ENCODE data around the gene AOAH.
"Not testable (repeated sequence)": the region's sequence is repeated elsewhere in the genome, so short reads cannot be mapped to it uniquely, and the experiment has no call there.

Gene AOAH

DNA sequence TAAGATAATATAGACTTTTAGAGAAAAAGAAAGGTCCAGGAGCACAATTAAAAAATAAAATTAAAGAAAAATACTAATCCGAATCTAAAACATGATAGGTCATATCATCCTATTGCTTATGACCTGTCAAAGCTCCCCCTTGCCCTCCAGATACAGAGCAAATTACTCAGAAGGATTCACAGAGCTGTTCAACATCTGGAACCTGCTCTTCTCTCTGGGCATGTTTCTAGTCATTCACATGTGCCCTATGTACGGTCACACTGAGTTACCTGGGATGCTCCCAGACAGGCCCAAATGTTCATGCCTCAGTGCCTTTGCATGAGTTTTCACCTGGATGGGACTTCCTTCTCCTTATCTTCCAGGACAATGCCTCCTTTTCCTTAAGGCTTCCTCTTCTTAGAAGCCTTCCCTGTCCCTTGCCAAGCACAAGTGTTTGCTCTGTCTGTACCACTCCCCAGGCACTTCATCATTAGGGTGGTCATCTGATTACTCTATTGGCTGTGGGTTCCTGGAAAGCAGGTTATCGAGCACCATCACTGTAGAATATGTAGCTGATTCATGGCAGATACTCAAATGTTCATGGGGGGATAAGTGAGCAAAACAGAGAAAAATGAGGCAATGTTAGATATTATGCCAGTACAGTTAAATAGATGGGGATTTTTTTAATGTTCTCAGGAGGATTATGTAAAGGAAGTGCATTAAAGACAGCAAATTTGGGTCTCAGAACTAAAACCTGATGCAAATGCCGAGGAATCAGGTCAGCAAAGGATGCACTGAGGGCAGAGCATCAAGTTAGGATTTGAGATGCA, 12.0 kb upstream of the AOAH start:
- DNase-seq: no peak

DNA sequence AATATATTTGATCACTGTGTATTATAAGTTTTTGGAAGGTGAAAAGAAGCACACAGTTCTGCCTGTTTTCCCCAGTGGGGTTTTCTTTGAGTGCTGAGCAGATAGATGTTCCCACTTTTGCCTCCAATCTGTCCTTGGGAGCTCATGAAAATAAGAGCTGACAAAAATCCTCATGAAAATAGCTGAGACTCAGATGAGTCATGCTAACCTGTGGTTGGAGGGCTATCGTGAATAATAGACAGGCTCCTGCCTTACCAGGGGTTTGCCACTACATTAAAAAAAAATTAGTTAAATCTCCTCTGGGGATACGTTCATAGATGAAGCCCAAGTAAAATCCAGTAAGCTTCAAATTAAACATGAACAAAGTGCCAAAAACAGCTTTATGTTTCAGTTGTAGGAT, 10.9 kb upstream of the AOAH start:
- DNase-seq: no peak

DNA sequence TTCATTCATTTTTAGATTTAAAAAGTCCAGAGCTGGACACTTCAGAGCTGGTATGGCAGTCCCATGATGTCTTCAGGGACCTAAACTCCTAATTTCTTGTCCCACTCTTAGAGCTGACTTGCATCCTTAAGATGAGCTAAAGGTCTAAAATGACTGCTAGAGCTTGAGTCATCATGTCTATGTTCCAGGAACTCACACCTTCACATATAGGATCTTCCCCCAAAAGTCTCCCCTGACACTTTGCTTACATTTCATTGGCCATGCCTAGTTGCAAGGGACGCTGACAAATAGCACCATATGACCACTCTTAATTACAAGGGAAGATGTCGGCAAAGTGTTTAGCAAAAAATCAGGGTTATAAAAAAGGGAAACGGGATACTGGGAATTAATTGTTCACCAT, 10.4 kb upstream of the AOAH start:
- DNase-seq: no peak

DNA sequence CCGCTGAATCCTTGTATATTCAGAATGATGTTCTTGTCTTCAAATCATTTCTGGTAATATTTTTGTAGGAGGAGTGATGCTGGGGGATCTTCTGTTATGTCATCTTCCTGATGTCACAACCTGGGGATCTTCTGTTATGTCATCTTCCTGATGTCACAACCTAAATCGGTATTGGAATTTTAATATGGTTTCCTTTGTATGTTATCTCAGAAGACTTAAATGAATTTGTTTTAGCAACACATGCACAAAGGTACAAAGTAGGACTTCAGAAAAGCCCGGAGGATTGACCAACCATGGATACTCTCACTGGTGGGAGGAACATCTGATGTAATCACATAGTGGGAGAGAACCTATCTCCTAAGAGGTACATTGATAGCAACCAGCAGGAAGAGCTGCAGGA, 9.1 kb upstream of the AOAH start:
- DNase-seq: no peak

DNA sequence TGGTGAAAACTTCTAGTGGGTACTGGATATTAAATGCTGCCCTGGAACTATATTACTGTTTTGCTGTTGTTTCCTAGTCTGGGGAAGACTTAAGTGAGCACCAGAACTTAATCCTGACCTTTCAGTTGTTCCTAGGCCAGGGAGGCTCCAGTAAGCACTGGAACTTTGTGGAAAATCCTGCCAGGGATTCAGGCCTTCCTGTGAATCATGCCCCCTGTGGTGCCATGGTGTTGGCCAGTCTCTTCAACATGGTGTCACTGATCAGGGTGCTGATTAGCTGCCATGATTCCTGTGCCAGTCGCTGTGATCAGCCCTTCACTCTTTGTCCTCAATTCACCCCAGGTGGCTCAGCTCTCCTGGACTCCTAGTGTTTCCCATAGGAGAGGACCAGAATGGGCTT, 8.5 kb upstream of the AOAH start:
- DNase-seq: no peak

DNA sequence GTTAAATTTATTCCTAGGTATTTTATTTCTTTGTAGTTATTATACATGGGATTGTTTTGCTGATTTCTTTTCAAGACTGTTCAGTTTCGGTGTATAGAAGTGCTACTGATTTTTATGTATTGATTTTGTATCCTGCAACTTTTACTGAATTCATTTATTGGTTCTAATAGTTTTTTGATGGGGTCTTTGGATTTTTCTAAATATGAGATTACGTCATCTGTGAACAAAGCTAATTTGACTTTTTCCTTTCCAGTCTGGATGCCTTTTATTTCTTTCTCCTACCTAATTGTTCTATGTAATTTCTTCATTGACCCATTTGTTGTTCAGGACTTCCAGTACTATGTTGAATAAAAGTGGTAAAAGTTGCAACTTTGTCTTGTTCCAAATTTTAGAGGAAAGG, 5.8 kb upstream of the AOAH start:
- no peak for DNase-seq

DNA sequence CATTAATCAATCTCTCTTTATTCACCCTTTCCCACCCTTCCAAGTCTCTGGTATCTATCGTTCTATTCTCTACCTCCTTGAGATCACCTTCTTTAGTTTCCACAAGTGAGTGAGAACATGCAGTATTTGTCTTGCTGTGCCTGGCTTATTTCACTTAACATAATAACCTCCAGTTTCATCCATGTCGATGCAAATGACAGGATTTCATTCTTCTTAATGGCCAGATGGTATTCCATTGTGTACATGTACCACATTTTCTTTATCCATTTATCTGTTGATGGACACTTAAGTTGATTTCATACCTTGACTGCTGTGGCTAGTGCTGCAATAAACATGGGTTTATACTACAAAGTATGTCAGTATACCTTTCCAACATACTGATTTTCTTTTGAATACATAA, 3.8 kb upstream of the AOAH start:
- no peak for DNase-seq

DNA sequence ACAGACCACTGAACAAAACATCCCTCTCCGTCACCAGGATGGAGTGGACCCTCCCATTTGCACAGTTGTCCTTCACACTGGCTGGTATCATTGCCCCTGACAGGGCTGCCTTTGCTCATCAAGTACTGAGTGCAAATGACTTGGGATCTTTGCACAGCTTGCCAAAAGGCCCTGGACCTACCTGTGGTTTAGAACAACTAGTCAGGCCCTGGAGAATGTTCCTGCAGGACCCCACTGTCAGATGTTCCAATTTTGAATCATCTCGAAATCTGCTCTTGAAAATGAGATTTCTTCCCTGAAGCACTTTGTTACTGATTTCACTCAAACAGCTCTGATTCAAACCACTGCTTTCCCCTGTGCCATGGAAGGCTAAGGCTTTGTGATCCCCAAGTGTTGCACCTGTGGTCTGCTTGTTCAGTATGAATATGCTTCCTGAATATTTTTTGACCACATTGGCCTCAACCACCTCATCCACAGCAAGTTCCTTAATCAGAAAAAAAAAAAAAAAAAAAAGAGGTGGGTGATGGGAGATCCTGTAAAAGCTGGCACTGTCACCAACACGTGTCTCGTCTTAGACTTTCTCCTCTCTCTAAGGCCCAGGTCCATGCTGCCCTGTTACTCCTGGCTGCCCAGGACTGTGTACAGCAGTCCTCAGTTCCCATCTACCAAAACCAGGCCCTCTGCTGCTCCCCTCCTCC, 2.7 kb upstream of the AOAH start:
- no peak for DNase-seq

DNA sequence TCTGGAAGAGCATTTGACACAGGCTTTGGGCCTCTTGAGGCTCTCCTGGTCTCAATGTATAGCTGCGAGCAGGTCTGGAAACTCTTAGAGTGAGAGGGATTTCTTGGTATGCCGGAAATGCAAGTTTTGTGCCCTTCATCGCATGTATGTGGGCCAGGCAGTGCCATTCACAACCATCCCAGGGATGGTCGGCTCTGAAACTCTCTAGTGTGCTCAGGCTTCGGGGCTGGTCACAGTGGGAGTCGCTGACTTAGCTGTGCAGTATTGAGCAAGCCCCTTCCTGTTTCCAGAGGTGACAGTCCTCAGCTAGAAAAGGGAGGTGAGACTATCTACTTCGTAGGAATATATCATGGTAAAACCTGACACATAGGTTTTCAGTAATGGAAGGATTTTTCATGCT, 2.0 kb upstream of the AOAH start:
- no peak for DNase-seq

DNA sequence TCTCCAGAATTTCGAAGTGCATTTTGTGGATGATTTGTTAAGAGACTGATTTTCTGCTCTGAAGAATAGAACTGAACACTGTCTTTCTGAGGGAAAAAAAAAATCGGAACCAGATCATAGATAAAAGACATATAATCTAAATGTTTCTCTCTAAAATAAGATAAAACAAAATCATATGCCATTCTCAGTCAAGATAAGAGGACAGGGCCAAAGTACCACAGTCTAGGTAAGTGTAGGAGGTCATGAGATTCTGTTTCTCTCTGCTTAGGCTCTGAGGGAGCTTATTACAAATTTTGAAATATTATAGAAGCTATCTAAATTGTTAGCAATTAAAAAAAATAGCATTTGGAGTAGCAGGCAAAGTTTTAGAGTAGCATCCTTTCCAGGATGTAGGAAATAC, 702 bp upstream of the AOAH start:
- DNase-seq: no peak

DNA sequence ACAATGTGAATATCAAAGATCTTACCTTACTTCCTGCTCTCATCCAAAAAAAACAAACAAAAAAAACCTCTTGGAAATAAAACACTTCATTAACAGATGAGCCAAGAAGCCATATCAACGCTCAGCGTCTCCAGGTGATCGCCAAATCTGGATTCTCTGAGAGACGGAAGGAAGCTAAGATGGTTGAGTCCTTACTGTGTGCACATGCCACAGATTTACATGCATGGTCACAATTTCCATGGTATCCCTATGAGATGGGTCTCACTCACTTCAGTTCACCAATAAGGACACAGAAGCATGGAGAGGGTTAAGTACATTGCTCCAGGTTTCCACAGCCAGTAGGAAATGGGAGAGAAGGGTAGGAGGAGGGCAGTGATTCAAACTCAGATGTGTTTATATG, 1.0 kb downstream of the AOAH start:
- no peak for DNase-seq

DNA sequence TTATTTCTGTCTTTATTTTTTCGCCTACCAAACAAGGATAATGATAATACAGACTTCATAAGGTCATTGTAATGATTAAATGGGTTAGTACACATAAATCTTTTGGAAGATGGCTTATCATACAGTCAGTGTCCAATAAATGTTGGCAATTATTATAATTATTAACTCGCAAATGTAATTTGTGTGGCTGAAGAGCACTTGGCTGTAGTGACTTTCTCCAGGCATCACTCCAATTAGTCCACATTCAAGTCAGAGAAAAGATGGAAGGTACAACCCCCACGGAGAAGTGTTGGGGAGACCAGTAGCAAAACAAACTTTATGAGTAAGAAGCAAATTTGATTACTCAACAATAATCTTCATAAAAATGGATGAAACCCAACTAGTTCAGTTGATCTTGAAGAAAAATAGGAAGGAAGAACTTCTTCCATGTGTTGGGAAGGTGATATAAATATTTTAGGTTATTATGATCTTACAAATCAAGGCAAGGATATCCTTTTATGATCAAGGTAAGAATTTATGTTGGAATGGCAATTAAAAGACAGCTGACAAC, 5.1 kb downstream of the AOAH start:
- no peak for DNase-seq

DNA sequence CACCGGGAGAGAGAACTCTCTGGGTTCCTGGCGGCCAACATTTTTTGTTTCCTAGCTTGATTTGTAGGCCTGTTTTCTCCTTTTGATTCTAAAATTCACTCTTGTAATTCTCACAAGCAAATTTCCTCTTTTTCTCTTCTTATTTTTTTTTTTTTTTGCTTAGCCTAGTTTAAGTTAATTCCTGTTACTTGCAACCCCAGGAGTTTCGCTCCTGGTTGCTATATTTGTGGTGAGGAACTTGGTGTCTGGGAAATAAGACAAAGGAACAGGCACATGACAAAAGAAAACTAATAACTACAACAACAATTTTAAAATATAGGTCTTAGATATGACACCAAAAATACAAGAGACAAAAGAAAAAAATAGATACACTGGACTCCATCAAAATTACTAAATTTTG, 6.7 kb downstream of the AOAH start:
- DNase-seq: no peak

DNA sequence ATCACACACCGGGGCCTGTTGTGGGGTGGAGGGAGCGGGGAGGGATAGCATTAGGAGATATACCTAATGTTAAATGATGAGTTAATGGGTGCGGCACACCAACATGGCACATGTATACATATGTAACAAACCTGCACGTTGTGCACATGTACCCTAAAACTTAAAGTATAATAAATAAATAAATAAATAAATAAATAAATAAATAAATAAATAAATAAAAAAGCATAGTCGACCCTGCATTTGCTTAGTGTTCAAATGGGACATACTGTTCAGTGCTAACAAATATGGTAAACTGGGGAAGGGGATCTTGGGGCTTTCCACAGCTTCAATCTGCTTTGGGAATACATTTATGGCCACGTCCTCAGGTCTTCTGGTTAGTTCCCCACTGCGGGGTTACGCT, 7.5 kb downstream of the AOAH start:
- DNase-seq: not testable (repeated sequence)

DNA sequence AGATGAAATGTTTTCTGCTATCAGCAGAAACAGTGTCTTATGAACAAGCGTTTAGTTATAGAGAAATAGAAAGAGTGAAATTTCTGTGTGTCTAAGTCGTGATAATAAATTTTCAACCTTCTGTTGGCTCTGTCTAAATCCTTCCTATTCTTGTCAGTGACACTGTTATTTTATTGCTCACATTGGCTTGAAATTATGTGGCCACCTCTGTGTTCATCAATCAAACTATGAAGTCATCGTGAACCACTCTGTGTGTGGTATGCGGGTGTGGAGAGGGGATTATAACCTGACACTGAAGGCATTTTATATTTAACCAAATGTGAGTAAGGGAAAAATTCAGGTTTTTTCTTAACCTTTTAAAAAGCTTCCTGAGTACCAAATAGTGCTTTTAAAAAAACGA, 12.3 kb downstream of the AOAH start:
- no peak for DNase-seq

DNA sequence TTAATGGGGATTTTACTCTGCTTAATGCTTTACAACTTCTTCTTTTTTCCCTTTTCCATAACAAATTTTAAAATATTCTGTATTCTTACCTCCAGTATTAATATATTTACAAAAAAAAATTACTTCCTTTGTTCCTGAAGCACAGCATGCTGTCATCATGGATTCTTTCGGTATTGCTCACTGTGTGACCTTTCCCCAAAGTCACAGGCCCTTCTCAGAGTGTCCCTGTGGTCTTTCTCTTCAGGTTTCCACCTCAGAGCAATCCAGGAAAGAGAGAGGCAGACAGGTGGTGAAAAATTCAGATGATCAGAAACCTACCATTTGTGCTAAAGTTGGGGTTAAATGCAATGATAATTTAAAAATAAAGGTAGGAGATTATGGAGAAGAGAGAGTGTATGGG, 13.0 kb downstream of the AOAH start:
- no peak for DNase-seq

DNA sequence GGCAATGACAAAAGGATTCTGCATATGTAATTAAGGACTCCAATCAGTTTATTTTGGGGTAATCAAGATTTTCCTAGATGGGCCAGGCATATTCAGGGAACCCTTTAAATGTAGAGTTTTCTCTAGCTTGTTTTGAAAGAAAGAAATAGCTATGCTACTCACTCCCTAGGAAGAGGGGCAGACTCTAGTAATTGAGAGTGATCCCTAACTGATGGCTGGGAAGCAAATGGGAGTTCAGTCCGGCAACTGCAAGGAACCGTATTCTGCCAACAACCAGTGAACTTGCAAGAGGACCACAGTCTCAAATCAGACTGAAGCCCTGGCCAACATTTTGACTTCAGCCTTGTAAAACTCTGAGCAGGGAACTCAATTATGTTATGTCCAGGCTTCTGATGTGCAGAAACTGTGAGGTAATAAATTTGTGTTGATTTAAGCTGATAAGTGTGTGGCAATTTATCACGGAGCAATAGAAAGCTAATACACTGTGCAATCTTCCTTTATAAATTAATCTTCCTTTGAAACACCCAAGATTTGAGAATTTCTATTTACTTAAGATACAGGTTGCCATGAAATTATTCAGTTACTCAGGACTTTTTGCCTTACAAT, 14.0 kb downstream of the AOAH start:
- DNase-seq: no peak

DNA sequence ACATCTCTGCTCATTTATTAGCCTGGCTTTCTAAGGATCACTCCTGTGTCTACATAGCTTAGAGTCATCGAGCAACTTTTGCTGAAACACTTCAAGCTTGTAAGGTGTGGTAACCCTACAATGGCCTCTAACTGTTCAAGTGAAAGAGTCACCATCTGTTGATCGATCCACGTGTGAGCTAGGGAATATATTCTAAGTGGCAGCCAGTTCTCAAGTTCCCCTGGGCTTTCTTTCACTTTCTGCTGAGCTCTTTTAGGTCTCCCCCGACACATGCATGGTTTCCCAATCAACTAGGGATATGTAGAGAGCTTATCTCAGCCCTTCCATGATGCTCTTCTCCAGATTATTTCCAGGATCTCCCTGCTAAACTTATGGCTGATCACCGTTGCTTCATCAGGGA, 15.5 kb downstream of the AOAH start:
- no peak for DNase-seq

DNA sequence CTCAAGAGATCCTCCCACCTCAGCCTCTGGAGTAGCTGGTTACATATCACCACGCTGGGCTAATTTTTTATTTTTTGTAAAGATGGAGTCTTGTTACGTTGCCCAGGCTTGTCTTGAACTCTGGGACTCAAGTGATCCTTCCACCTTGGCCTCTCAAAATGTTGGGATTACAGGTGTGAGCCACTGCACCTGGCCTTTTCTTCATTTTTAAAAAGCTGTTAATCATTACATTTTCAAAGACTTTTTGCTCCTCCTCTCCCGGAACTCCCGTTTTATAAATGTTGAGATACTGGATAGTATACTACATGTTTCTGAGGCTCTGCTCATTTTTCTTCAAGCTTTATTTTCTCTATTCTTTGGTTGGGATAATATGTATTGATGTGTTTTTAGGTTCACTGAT, 16.4 kb downstream of the AOAH start:
- DNase-seq: no peak

DNA sequence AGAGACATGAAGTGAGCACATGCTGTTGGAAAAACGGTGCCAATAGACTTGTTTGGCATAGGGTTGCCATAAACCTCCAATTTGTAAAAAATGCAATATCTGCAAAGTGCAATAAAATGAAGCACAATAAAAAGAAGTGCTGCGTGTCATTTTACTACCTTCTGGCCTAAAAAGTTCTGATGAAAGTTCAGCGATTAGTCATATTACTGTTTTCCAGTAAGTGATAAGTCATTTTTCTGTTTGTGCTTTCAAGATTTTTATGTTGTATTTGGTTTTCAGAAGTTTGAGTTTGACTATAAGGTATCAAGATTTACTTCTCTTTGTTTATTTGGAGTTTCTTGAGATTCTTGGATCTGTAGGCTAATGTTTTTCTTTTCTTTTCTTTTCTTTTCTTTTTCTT, 16.8 kb downstream of the AOAH start:
- DNase-seq: no peak

DNA sequence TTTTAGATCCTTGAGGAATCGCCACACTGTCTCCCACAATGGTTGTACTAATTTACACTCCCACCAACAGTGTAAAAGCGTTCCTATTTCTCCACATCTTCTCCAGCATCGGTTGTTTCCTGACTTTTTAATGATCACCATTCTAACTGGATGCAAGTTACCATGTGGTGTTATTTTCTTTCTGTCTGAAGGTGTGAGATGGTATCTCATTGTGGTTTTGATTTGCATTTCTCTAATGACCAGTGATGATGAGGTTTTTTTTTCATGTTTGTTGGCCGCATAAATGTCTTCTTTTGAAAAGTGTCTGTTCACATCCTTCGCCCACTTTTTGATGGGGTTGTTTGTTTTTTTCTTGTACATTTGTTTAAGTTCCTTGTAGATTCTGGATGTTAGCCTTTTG, 20.4 kb downstream of the AOAH start:
- not testable (repeated sequence) for DNase-seq

DNA sequence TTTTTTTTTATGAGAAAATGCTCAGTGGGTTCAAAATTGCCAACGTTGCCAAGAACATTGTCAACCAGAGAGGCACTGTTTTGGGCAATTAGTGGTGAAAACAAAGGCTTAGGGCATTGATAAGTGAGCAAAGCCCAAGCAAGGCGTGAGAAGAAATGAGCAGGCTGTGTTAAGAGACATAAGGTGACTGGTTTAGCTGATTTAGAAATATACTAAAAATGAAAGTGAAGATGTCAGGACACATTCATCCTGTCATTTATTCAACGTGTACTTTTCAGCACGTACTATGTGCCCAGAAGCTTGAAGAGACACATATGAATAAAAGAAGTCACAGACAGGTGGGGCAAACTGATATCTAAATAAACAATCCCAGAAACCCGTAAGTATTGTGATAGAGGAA, 31.8 kb downstream of the AOAH start:
- no peak for DNase-seq

DNA sequence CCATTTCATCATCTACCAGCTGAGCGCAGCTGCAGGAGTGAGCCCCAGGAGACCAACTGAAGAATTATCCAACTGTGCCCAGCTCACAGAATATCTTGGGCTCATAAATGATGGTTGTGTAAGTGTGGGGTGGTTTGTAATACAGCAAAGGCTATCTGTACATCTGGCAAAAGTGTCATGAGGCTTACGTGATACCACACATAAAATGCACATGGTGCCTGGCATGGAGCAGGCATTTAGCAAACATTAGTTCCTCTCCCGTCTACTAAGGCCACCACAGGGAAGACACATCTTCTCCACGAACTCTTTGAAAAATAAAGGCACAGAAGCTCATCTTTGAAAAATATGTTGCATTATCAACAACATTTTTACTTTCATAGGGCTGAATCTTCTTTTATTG, 32.3 kb downstream of the AOAH start:
- DNase-seq: no peak

DNA sequence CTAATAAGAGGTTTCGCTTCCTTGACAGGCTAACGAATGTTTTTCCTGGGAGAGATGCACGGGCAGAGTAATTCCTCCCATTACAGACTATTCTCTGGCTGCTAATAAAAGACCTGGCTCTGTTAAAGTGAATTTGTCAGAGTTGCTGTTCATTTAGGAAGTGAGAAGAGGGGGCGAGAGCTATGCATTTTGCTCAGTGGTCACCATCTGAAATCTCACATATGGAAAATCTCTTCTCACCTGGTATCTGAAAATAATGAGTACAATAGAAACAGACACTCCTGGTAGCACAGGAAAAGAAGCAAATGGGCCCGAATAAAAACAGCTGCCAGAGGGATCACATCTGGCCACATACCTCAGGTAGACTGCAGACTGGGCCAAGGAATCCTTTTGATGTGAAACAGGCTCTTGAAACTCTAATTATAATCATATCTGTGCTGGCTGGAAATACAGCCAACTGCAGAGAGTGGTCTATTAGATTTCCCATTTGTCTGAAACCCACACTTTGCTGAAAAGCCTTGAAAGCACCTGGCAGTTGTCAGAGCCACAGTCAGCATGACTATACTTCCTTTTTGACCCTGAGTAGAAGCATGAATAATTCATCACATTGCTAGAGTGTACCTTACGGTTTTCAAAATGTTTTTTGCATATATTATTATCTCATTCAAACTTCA, 33.6 kb downstream of the AOAH start:
- DNase-seq: no peak
